Measurements from ENCODE around the gene MTUS2. TPM values are rescaled to one million over a fixed set of nuclear protein-coding genes. Genes with fewer than 3 reads are reported as not detected.

The MTUS2 gene
- total and polyA plus RNA-seq, 10 donors: 0.20 to 3.2 (median 0.85) TPM

DNA sequence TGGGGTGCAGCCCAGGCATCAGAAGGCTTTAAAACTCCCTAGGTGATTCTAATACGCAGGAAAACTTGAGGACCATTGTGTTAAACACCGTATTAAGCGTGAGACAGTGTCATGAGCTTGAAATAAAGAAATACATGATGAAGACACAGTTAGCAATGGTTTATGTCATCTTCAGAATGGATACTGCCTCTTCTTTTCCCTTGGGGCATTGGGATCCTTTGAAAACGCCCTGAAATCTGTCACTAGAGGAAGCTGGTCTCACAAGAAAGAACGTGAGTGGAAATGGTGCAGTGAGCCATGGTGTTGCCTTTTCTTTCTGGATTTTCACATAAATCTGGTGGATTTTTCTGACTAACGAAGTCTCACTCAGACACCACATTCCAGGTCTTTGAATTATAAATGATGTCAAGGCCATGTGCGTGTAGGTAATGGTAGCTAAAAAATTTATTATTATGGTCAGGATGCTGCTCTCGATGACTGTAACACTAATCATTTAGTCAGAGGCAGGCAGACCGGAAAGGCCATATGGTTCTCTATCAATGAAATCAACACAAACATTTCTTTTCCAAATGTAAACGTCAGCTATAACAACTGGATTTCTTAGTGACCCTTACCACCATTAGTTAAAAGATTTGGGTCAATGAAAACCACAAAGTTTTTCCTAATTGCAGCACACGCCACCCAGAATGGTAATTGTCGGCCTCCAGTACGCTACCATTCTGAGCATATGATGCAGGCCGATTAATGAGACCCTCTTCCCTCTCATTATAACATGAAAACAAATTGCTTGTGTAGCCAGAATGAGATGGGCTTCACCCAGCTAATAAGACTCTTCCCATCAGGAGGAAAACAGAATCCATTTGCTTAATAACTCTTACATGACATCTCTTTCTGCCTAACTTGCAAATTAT lies 669.8 kb downstream of the MTUS2 start:
- Histone ChIP-seq H3K4me3 (no peak overlapping the region), H3K27me3 (replicated peaks in 1 of 7) (peaks cover 0 to 9% (median 0%) of the 10 kb centered on the region in 7 donors), H3K4me1 (peaks cover 0 to 7% (median 0%) of the 10 kb centered on the region in 6 donors), H3K27ac (no peak overlapping the region), H3K9me3 (no peaks in the 10 kb centered on the region), H3K36me3 (no peaks in the 10 kb centered on the region)
- no peak for DNase-seq
- intact Hi-C loops (cut with DNase I; ENCODE audit: low total_unique reads): no loop called here
- TF ChIP-seq POLR2A (IDR thresholded peaks at IDR 0.05): no peak
- TF ChIP-seq POLR2AphosphoS5 (IDR thresholded peaks at IDR 0.05): no peak
- TF ChIP-seq, protein P1, sequence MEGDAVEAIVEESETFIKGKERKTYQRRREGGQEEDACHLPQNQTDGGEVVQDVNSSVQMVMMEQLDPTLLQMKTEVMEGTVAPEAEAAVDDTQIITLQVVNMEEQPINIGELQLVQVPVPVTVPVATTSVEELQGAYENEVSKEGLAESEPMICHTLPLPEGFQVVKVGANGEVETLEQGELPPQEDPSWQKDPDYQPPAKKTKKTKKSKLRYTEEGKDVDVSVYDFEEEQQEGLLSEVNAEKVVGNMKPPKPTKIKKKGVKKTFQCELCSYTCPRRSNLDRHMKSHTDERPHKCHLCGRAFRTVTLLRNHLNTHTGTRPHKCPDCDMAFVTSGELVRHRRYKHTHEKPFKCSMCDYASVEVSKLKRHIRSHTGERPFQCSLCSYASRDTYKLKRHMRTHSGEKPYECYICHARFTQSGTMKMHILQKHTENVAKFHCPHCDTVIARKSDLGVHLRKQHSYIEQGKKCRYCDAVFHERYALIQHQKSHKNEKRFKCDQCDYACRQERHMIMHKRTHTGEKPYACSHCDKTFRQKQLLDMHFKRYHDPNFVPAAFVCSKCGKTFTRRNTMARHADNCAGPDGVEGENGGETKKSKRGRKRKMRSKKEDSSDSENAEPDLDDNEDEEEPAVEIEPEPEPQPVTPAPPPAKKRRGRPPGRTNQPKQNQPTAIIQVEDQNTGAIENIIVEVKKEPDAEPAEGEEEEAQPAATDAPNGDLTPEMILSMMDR (IDR thresholded peaks at IDR 0.05 in 8 of 11, conservative IDR thresholded peaks at IDR 0.05 in 3 of 11): no peak
- 77 to 88% (median 84%) methylated on average over 14 of the region's 14 CpGs for WGBS, 5 donors

DNA sequence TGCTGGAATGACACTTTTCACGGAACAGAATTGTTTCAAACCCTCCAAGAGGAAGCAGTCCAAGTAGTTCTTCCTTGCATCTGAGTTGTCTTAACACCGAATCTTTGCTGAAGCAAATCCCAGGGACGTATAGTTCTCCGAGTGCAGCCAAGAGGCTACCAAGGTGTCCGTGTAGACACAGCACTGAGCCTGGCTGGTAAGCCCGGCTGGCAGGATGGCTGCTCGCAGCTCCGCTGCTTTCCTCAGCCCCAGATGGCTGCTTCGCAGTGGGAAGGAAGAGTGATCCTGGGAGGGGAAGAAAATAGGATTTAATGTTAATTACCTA lies 670.4 kb downstream of the MTUS2 start:
- H3K27ac ChIP-seq: no peak overlapping the region
- 88 to 97% (median 93%) methylated on average over 9 of the region's 9 CpGs for WGBS, 5 donors
- DNase-seq: peak; percentile 51
- H3K27me3 ChIP-seq (replicated peaks in 1 of 7): peaks cover 0 to 9% (median 0%) of the 10 kb centered on the region in 7 donors
- H3K9me3 ChIP-seq: no peaks in the 10 kb centered on the region
- no peak for TF ChIP-seq POLR2A (IDR thresholded peaks at IDR 0.05)
- TF ChIP-seq, protein P1 (IDR thresholded peaks at IDR 0.05 in 8 of 11, conservative IDR thresholded peaks at IDR 0.05 in 3 of 11): no peak
- TF ChIP-seq POLR2AphosphoS5 (IDR thresholded peaks at IDR 0.05): no peak
- H3K4me1 ChIP-seq: peaks cover 0 to 13% (median 2%) of the 10 kb centered on the region in 6 donors
- no peaks in the 10 kb centered on the region for H3K36me3 ChIP-seq
- H3K4me3 ChIP-seq: no peak overlapping the region
- intact Hi-C loops (cut with DNase I; ENCODE audit: low total_unique reads): no loop called here

DNA sequence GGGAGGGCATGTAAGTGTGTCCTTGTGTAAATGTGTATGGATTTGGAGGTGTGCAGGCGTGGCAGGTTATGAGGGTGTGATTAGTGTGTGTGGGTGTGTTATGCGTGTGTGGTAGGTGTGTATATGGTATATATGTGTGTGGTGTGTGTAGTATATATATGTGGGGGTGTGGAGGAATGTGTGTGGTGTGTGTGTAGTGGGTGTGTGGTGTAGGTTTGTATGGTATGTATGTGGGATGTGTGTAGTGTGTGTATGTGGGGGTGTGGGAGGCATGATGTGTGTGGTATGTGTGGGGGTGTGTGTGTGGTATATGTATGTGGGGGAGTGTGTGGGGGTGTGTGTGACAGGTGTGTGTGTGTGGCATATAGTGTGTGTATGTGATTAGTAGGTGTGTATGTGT lies 671.1 kb downstream of the MTUS2 start:
- Histone ChIP-seq H3K27me3 (replicated peaks in 1 of 7) (peaks cover 0 to 9% (median 0%) of the 10 kb centered on the region in 7 donors), H3K27ac (no peak overlapping the region), H3K9me3 (no peaks in the 10 kb centered on the region), H3K4me3 (no peak overlapping the region), H3K36me3 (no peaks in the 10 kb centered on the region), H3K4me1 (peaks cover 3 to 20% (median 10%) of the 10 kb centered on the region in 6 donors)
- no peak for TF ChIP-seq POLR2A (IDR thresholded peaks at IDR 0.05)
- no peak for TF ChIP-seq POLR2AphosphoS5 (IDR thresholded peaks at IDR 0.05)
- TF ChIP-seq, protein P1 (IDR thresholded peaks at IDR 0.05 in 8 of 11, conservative IDR thresholded peaks at IDR 0.05 in 3 of 11): no peak
- intact Hi-C loops (cut with DNase I; ENCODE audit: low total_unique reads): no loop called here
- no peak for DNase-seq
- 50 to 83% (median 50%) methylated on average over 2 of the region's 2 CpGs for WGBS, 5 donors

DNA sequence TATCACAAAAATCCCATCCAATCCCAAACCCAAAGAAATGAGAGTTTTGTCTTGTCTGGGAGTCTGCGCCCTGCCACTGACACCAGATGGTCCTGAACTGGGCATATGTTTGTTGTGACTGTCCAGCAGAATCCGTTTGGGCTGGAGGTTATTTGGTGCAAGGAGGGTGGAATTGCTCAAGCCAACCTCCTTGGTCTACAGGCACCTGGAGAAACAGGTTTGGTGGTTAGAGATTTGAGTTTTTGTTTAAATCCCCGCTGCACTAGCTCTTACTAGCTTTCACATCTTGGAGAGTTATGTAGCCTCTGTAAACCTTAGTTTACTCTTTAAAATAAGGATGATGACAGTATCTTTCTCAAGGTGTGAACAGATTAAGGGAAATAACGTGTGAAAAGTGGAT lies 673.7 kb downstream of the MTUS2 start:
- Histone ChIP-seq H3K27ac (no peak overlapping the region), H3K9me3 (no peaks in the 10 kb centered on the region), H3K4me3 (no peak overlapping the region), H3K4me1 (peaks cover 10 to 36% (median 22%) of the 10 kb centered on the region in 6 donors), H3K27me3 (replicated peaks in 1 of 7) (peaks cover 0 to 3% (median 0%) of the 10 kb centered on the region in 7 donors), H3K36me3 (no peaks in the 10 kb centered on the region)
- DNase-seq: no peak
- 79 to 89% (median 84%) methylated on average over 4 of the region's 4 CpGs for WGBS, 5 donors
- intact Hi-C loops (cut with DNase I; ENCODE audit: low total_unique reads): no loop called here
- TF ChIP-seq POLR2A (IDR thresholded peaks at IDR 0.05): no peak
- no peak for TF ChIP-seq POLR2AphosphoS5 (IDR thresholded peaks at IDR 0.05)
- TF ChIP-seq, protein P1 (IDR thresholded peaks at IDR 0.05 in 8 of 11, conservative IDR thresholded peaks at IDR 0.05 in 3 of 11): no peak
